H4 (cell line): ENCODE measurements around the gene GREB1. TPM values are rescaled to one million over a fixed set of nuclear protein-coding genes. Genes with fewer than 3 reads are reported as not detected.

Source experiments
- DNase-seq: peaks from one replicate; pipeline ENCODE4 v3.0.0-alpha.2; 2015; ENCODE audit warnings: low spot score
- total RNA-seq: library from RNA; depleted of rRNA; stranded (reverse); fragments of >200 nt; shearing (Covaris generic); gene quantifications from 2 replicates; pipeline ENCODE4 v1.2.3, GENCODE V29; 2014

The GREB1 gene
- total RNA-seq, 1 experiment from 2014 or later = 6.6 TPM

DNA sequence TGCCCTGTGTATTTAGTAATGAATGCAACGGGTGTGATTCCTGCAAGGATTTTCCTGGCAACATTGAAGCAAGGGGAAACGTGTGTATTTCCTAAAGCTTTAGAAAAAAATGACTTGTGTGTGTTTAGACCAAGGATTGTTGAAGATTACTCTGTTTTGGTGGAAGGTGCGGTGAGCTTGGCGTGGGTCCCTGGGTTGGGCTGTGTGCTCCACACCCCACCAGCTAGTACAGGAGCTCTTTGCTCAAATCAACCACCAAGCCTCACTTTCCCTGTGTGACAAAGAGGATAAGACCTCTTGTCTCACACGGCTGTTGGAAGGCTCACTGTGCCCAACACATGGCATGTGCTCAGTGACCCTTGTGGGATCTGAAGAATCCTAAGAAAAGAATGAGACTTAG lies 21.4 kb upstream of the GREB1 start:
- no peak for DNase-seq

DNA sequence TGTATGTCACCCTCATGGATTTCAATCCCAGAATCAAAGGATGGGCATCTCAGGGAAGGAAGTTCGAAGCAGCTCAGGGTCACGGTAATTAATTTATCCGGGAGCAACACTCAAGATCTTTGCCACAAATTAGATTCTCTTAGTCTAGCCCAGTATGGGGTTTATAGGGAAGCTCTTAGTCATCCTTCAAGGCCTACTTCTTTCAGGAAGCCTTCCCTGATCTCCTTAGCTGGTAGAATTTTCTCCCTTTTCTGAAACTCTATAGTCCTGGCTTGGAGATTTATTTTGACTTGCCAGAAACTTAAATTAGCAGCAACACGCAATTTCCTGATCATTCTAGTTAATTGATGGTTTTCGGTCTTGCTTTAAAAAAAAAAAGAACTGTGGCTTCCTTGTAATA lies 20.5 kb upstream of the GREB1 start:
- DNase-seq = no peak

DNA sequence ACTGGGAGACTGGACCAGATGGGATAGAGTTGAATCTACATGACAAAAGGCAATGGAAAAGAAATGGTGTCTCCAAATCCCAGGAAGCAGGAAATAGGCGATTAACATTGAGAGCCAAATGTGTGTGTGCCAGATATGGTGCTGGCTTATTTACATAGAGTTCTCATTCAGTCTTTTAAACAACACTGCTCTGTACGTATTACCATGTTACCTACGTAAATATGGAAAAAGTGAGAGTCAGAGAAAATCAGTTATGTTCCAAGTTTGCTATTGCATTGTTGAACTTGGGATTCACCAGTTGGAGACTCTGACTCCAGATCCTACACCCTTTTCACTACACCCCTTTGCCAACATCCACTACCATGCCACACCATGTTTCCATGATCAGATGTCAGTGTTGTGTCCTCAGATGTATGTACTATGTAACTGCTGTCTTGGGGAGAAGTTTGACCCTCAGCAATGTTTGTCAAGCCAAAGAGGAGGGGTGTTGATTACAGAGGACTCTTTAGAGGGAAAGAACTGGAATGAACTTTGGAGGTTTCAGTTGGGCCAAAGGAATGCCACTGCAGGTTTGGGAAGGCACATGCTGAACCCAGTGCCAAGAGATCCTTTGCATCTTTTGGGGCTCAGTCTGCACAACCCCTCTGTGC lies 19.6 kb upstream of the GREB1 start:
- DNase-seq = no peak

DNA sequence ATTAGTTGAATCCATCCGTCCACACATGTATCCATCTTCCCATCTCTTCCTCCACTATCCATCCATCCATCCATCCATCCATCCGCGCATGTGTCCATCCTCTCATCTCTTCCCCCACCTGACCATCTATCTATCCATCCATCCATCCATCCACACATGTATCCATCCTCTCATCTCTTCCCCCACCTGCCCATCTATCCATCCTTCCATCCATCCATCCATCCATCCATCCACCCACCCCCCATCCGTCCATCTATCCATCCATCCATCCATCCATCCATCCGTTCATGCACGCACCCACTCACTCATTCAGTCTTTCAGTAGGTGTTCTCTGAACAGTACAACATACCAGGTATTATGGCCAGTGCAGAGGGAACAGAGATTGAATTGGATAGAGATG lies 18.9 kb upstream of the GREB1 start:
- no peak for DNase-seq

DNA sequence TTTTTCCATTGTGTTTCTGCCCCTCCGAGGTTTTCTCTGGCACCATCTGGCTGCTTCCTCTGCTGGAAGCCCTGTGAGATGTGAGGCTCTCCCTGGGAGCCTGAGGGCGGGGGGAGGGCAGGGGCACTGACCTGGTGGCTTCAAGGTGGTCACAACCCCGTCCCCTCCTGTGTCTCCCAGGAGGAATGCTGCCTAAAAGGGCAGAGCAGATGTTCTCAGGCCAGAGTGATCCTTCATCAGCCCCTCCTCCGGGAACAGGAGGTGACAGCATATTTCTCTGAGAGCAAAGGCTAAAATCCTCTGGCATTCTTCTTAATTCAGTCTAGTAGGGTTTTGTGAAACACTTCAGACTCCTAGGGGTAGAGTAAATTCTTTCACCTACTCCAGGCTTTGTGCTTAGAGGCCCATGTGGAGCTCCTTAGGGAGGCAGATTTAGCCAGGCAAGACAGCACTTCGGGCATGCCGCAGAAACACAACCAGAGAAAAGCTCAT lies 18.3 kb upstream of the GREB1 start:
- DNase-seq = no peak

DNA sequence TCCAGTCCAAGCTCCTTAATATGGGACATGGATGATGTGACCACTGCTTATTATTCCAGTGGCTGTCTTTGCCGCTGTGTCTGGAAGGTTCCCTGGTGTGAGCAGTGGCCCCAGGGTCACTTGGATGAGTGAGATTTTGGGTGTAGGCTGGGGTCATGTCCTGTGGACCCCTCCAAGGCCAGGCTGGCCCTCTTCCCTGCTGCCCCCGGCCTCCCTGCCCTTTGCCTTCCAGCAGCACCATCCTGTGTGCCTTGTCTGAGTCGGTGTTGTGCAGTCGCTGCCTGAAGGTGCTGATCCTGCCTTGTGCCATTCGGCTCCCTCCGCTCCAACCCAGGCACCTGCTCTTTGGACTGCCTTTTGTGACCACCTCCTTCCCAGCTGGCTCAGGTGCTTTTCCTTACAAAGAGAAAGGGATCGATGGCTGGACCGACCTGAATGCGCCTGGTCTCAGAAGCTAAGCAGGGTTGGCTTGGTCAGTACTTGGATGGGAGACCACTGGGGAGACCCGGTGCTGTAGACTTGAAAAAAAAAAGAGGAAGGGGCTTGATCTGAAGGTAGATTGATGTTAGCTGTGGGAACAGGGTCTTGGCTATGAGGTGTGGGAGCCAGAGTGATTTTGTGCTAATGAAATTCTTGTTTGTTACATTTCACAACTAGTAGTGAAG lies 16.7 kb upstream of the GREB1 start:
- no peak for DNase-seq

DNA sequence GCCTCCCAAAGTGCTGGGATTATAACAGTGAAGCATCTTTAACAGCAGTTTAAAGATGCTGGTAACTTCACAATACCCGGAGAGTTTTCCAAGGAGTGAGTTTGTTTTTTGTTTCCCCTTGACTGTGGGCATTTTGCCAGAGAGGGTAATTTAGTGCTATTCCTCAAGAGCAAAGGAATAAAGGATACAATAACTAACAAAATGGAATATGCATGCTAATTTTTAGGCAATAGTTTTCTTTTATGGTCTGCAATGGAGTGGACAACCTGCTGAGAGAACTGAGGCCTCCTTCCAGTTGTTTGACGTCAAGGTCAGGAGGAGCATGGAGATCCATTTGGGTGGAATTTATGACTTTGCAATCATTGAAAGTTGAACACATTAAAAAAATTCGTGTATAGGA lies 15.9 kb upstream of the GREB1 start:
- no peak for DNase-seq

DNA sequence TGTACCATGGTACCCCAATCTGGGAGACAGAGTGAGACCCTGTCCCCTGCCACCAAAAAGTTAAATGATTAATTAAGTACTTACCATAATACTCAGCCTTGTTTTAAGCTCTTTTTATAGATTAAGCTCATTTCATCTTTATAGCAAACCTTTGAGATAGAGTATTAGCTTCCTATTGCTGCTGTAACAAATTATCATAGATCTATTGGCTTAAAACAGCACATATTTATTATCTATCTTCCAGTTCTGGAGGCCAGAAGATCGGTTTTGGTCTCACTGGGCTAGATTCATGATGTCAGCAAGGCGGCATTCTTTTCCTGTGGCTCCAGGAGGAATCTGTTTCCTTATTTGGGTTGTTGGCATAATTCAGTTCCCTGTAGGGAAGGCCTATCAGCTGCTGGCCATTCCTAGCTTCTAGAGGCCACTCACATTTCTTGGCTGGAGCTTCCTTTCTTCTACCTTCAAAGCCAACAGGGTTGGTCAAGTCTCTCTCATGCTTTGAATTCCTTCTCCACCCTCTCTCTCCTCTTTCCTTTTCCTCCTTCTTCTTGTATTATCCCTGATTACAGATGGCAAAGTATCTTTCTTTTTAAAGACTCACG lies 13.7 kb upstream of the GREB1 start:
- no peak for DNase-seq

DNA sequence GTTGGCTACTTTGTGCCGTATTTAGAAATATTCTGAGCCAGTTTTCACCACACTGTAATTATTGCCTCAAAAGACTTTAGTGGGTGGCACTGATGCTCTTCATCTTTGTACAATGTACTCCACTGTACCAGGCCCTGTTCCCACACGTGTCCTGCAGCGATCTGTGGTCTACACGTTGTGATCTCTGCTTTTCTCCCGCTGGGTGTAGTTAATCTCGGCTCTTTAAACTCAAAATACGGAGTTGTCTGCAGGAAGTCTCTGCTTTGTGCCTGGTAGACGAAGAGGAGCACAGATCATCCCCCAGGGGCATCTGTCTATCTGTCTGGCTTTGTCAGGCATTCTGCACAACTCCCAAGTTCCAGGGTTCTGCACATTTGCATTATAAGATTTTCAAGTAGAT lies 12.1 kb upstream of the GREB1 start:
- no peak for DNase-seq

DNA sequence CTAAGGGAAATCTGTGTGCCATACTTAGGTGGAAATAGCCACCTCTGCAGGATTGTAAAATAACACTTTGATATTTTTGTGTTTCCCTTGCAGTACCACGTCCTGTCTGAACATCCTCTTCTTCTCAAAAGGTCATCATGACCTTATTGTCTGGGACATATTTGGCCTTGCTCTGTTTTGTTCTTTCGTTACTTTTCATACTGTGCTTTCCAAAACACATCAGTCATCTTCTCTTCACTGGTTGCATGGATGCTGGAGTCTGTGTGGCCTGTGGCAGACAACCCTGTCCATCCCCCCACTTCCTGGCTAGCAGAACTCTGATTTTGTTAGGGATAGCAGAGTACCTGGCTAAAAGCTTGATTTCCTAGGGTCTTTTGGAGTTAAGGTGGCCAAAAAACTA lies 9.4 kb upstream of the GREB1 start:
- no peak for DNase-seq

DNA sequence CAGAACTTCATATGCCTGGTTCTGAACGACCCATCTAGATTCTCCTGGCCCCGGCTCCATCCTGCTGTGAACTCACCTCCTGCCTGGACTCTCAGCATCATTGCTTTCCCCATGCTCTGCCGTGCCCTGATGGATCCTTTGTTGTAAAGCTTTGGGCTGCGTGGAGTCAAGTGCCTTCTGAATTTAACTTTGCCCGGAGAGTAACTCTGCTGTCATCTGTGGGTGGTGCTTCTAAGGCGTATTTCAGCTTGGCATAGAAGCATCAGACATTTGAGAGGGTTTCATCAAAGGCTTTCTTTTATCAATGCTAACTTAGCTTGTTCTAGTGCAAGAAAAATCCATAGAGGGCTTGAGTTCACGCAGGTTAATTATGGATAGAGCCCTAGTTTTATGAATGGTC lies 8.1 kb upstream of the GREB1 start:
- no peak for DNase-seq

DNA sequence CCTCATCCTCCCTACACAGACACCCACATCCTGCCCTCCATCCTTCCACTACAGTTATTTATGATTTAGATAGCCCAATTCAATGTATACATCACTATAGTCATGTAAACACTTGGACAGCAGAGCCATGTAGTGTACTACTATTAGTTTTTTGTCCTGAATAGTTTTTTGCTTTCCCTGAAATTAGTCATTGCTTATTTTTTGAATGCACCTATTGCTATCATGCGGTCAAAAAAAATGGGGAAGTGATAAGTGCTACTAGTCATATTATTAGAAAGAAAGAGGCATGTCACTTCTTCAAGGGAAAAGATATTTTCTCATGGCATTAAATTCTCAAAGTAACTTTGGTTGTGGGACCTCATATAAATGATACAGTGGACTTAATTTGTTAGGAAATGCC lies 6.8 kb upstream of the GREB1 start:
- DNase-seq = no peak

DNA sequence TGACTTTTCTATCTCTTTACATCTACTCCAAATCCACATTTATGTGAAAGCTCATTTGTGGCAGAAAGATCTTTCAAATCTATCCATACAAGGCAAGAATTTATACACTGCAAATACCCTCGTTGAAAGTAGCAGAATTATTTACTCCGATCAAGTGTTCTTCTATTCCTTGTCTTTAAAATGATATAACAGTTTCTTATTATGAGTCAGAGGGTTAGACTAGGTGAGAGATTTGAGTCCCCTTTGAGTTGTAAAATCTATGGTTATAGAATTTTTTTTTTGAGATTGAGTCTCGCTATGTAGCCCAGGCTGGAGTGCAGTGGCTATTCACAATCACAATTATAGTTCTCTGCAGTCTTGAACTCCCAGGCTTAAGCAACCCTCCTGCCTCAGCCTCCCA lies 5.6 kb upstream of the GREB1 start:
- DNase-seq = no peak

DNA sequence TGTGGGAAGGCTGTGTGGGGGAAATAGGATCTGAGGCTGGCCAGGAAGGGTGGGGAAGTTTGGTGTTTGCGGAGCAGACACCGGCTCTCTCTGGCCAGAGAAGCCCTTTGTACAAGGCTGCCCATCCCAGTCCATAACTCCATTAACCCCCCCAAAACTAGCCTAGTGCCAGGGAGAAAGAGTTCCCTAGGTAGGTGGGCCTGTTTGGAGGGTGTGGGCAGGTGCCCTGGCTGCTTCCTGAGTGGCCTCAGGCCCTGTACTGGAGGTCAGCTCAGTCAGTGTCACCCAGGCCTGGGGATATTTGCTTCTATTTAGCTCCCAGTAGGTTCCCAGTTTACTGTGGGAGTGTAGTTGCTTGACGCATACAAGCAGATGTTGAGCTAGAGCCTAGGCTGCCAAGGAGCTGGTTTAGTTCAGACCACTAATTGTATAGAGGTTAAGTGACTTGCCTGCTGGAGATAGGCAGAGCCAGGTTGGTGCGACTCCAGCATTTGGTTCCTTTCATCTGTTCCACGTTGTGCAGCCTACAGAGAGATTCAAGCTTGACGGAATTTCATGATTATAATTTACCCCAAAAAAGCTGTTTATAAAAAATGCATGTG lies 2.9 kb upstream of the GREB1 start:
- no peak for DNase-seq

DNA sequence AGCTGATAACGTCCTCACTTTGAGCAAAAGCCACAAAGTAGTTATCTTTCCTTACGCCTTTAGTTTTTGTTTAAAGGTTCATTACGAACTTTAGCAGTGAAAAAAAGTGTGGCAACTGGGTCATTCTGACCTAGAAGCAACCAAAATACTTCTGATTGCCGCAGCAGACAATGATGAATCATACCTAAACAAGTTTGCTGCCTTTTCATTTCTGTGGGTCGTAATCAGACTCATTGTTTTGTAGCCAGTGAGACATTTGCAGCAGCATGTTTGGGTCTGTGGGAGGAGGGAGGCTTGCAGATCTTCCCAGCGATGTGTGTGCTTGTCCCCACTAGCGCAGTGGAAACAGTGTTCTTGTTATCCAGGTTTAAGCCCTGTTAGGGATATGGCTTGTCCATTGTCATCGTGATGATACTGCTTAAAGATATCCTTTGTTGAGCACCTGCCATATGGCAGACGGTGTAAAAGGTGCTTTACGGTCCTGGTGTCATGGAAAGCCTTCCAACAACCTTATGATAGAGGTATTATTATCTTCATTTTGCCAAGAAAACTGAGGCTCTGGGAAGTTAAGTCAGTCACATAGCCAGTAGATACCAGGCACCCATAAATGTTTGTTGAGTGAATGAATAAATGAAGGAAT lies 1.3 kb upstream of the GREB1 start:
- DNase-seq = peak; percentile 18

DNA sequence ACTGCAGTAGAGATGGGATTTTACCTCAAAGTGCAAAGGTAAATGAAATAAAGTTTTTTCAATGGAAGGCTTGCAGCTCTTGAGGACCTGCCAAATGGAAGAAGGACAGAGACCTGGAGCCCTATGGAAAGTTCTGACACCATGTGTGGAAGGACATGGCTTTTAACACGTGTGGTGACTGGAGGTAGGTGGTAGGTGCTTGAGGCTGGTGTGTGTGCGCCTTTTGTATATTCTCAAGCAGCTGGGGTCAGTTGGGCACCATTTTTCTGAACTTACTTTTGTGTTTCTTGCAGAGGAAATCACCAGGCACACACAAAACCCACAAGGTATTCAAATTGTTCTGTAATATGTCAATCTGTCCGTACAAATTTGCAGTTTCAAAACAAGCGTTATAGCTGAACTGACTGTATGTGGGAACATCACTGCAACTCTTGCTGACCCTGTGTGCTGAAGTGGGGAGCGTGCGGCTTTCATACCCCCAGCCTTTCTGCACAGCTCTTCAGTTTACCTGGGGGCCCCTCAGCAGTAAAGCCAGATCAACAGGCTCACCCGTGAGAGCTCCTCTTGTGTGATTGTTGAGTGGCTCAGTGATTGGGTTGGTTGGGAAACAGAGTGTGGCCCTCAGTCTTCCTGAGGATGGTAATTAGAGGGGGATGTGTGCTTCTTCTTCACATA lies 363 bp downstream of the GREB1 start:
- DNase-seq = no peak

DNA sequence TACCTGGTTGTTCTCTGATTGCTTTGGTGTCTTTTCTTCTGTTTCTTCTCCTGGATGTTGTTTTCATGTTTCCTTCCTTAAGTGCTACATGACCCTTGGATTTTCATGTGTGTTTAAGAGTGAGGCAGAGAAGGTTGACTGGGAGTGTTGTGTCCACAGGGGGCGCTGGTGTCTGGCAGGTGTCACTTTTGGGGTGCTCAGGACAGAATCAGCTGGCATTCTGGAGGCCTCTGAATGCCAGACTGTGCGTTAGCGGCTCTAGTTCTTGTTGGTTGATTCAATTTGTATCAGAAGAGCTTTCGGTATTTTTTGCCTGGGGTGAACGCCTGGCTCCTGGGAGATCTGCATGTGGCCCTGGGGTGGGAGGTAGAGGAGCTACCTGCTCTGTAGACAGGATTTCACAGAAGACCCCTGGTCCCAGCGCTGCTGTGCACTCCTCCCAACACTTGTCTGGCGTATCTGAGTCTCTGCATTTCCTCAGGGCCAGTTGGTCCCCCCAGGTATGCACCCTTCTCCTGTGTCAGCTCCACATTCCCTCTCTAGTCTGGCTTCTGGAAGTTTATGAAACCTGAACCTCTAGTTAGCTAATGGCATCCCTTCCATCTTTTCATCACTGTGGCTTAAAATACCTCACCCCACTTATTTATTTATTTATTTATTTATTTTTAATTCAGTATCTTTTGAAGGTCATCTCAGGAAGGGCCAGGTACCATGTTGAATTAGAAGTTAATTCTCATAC lies 1.1 kb downstream of the GREB1 start:
- no peak for DNase-seq

DNA sequence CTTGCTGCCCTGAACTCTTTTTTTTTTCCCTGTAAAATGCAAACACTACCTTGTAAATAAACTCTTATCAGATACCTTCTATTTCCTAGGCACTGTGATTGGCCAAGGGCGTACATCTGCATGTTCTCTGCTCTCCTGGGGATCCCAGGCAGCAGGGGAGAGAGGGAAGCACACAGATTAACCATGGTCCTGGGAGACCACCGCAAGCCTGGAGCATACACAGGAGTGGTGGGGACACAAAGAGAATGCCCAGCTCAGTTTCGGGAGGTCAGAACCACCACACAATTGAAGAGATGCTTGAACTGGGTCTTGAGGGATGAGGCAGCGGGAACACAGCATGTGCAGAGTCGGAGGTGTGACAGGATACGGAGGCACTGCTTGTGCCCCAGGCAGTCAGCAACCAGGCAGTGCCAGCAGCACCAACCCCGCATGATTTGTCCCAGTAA lies 2.1 kb downstream of the GREB1 start:
- no peak for DNase-seq

DNA sequence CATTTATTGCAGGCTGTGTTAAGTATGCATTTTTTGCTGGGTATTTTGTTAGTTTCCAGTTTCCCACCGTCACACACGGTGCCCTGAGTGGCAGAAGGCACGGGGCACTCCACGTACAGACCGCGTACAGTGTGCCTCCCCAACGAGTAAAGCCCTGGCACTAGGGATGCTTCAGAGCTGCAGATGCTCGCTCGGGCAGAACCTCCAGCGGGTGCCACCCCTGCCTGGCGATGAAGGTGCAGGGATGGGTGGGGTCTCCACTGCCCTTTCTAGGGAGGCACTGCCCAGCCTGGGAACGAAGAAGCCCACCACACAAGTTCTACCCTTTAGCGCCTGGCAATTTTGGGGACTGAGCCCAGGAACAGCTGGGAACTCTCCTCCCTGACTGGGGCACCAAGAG lies 4.1 kb downstream of the GREB1 start:
- no peak for DNase-seq

DNA sequence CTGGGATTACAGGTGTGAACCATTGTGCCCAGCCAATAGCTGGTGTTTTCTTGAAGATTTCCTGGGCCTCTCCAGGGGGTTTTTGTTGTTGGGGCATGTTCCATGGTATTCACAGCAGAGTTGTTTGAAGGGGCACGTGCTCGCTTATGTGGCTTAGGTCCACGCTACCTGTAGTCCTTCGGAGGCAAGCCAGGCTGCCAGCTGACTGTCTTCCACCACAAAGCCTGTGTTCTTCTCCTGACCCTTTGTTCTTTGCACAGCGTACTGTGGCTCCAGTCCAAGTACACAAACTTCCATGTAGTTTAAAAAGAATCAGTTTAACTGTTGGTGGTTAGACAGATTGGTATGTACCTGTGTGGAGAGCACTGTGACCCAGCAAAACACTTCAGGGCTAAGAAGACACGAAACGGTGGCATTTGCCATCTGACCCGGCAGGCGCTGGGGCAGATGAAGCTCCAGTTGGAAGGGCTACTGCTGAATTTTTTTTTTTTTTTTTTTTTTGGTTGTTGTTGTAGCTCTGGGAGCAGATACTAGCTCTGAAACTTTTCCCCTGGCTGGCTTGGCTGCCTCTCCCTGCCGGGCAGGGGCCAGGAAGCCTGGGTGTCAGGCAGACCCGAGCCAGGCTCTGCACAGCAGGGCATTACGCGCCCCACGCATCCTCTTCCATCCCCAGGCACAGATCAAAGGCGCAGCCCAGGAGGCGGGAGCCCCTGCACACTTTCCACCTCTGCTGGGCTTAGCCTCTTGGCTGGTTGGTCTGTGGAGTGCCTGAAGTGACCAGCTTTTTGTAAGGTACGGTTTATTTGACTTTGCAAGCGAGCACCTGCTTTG lies 5.7 kb downstream of the GREB1 start:
- no peak for DNase-seq
